Measurements from ENCODE around the gene MMP24OS.
"Not testable (repeated sequence)": the region's sequence is repeated elsewhere in the genome, so short reads cannot be mapped to it uniquely, and the experiment has no call there.

MMP24OS gene

DNA sequence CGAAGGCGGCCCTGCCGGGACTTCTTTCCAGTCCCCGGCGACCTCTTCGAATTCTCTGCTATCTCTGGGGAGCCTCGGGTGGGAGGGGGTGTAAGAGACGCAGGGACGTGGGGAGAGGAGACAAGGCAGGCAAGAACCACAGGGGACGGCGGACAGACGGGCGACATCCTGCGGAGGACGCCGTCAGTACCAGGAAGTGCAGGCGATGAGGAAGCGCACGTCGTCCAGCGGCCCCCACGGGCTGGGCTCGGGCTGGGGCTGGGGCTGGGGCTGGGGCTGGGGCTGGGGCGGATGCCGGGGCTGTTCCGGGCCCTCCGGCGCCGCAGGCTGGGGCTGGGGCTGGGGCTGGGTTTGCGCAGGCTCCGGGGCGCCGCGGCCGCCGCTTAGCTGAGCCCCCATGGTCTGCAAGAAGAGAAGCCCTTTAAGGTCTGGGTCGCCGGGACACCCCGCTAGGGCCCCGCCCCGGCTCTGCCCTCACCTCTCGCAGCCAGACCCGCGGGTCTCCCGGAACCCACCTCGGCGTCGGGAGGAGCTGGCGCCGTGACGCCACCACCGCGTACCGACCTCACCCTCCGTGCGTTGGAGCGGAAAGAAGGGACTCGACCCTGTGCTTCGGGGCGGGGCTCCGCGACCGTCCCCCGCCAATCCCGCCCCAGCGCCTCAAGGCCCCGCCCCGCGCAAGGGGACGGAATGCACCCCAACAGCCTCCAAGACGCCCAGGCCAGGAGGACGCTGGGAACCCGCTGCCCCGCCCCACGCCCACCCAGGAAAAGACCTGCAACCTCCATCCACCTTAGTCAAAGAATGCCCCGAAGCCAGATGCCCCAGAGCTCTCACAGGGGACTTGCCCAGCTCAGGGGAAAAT, at the start of gene MMP24OS:
Gene MMP24OS (minus strand): TSS at position 592 of the 865 bp plus-strand sequence. CDS start 193 bp downstream, at position 399.
- peak; percentile 75 to 76 for DNase-seq (ENCODE audit: low read depth in 2 of 2)

DNA sequence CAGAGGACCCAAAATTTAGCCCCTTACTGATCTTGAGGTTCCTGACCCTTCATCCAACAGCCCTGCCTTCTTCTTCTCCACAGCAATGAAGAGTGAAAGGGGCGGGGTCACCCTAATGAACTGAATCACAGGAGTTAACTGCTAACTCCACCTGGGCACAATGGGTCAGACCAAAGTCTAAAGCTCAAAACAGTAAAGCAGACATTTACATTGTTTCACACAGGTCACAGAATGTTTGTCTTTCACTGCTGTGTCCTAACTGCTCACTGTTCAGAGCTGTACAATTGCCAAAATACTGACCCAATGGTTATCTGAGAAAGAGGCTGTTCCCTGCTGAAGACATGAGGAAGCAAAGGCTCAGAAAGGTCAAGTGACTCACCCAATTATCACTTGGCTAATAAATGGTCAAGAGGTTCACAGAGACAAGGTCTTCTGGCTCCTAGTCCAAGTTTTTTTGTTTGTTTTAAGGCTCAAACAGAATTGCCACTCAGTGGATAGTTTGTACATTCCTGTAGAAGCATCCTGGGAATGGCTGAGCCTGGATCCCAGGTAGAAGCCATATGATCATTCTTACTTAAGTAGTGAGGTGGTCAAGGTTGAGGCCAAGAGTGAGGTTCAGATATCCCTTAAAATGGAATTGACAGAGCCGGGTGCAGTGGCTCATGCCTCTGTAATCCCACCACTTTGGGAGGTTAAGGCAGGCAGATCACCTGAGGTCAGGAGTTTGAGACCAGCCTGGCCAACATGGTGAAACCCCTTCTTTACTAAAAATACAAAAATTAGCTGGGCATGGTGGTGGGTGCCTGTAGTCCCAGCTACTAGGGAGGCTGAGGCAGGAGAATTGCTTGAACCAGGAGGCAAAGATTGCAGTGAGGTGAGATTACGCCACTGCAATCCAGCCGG, 49.4 kb upstream of the MMP24OS start:
- no peak for DNase-seq (ENCODE audit: low read depth in 2 of 2)

DNA sequence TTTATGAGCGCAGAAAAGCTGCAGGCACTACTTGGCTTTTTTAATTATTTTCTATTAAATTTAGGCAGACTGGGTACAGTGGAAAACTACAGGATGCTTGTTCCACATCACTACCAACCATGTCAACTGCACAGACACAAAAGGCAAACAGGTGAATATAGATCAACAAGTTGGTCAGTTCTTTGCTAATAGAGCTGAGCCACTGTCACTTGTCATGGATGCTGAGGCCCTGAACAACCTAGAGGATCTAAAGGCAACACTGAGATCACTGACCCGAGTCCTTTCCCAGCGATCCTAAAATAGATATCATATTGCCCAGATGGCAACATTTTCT, 48.8 kb upstream of the MMP24OS start:
- DNase-seq (ENCODE audit: low read depth in 2 of 2): no peak

DNA sequence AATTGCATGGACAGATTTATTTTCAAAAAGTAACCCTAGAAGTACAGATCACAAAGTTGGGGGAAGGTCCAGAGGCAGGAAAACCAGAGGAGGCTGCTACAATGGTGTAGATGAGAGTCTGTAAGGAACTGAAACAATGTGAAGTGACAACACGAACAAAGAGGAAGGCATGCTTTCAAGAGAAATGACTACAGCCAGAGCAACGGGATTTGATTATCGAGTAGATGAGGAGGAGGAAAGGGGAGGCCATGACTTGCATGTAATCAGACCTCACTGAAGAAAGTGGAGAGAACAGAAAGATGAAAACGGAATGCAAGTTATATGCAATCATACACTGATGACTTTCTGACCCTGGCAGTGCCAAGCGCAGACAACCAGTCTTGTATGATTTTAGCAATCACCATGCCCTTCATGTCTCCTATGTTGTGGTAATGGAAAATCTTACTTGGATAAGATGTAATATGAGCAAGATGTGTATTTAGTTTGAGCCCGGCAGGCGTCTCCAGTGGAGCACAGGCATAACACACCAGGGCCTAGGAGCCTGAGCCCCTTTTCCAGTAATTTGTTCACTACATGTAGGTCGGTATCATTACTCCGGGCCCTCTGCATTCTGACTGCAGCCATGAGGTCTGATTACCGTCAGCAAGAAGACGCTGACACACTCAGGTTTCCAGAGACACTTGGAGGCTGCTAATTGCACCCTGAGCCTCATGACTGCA, 48.3 kb upstream of the MMP24OS start:
- no peak for DNase-seq (ENCODE audit: low read depth in 2 of 2)

DNA sequence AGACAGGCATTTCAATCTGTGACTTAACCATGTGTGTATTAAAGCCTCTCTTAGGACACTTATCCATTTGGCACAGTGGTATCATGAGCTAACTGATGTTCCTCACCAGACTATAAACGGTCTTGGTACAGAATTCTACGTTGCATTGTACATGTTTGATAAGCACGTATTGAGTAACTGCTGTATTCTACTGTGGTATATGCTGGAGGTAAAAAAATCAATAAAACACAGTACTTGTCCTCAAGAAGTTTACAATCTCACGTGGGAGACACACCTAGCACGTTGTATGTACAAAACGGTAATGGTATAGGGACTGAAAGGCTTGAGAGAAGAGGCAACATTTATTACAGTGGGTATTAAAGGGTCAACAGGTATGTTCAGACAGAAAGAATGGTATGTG, 47.5 kb upstream of the MMP24OS start:
- DNase-seq (ENCODE audit: low read depth in 2 of 2): no peak

DNA sequence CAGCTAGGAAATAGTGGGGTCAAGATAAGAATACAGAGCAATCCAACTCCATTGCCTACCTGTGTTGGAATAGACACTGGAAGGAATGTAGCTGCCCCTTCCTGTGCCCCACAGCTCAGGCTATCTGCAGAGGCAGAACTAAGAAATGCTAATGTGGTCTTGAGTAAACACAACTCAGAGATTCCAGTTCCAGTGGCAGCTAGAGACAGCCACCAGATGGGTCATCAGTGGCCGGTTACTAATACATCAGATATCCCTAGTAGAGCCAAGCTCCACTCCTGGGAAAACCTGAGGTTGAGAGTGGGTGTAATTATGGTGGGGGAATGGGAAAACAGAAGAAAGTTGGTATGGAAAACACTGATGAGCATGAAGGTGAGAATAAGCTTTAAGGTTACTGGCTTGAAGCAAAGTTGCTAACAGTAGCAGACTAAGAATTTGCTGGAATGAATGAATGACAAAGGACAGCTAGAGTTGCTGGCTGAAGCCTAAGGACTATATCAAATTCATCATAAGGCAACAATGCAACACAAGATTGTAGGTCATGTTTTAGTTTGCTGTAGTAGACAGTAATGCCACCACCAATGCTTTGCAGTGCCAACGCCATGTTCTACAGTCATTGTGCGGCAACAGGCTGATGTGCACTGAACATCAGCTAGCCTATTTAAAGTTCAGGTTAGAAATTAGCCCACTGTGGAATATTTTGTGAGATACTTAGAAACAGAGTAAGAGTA, 42.6 kb upstream of the MMP24OS start:
- no peak for DNase-seq (ENCODE audit: low read depth in 2 of 2)

DNA sequence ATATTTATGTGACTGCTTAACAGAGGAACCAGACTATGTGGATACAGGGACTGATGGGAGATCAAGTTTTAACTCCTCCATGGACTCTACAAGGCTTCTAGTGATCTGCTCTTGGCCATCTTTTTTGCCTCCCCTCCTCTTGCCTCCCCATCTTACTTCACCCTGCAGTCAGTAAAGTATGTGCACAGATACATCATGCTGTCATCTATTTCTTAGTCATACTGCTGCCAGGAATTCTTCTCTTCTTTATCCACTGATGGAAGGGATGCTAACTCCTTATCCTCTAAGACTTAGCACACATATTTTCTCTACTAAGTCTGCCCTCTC, 41.9 kb upstream of the MMP24OS start:
- no peak for DNase-seq (ENCODE audit: low read depth in 2 of 2)

DNA sequence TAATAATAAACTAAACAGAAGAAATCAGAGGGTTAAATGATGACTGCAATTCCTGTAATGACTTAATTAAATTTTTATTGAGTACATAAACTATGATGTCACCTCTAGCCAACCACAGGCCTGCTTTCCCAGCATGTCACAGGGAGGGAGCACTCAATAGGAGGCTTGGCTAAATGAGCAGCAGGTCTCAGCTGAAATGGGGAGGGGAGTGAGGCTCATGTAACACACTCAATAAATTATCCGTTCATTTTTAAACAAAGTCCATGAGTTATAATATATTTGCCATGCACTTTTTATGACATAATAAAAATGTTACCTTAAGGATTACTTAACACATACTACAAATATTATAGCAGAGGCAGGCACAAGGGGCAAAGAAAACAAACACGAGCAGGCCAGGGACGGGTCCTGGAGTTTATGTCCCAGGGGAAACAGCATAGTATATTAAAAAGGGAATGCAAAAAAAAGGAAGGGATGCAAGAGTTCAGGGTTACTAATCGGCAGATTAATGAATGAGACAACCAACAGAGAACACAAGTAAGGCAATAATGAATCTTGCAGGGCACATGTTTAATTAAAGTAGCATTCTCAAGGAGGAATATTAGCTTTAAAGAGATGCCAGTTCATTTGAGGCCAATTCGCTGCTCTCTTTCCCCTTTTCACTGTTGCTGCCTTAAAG, 41.4 kb upstream of the MMP24OS start:
- no peak for DNase-seq (ENCODE audit: low read depth in 2 of 2)

DNA sequence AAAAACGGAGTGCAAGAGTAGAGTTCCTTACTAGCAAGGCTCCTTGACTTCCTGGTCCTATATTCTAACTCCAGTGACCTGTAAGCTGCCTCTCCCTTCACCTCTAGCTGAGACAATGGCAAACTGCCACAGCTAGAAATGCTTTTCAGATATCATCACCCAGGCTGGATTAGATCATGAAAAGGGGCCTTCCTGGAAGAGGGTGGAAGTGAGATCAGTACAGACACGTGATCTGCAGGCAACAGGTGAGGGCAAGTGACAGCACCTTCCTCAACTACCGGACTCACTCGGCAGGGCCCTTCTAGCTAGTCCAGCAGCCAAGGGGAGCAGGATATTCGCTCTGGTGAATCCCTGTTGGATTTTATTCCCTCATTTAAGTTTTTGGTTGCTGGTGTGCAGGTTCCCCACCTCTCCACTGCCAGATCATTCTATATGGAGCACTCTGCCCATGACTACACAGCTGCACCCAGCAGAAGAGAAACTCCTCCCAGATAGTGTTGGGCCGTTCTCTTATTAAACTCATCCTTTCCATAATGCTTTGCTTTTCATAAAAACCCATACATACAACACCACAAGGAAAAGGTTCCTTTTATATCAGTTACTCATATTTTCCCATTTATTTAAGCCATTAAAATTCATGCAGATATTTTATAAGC, 40.7 kb upstream of the MMP24OS start:
- DNase-seq (ENCODE audit: low read depth in 2 of 2): no peak

DNA sequence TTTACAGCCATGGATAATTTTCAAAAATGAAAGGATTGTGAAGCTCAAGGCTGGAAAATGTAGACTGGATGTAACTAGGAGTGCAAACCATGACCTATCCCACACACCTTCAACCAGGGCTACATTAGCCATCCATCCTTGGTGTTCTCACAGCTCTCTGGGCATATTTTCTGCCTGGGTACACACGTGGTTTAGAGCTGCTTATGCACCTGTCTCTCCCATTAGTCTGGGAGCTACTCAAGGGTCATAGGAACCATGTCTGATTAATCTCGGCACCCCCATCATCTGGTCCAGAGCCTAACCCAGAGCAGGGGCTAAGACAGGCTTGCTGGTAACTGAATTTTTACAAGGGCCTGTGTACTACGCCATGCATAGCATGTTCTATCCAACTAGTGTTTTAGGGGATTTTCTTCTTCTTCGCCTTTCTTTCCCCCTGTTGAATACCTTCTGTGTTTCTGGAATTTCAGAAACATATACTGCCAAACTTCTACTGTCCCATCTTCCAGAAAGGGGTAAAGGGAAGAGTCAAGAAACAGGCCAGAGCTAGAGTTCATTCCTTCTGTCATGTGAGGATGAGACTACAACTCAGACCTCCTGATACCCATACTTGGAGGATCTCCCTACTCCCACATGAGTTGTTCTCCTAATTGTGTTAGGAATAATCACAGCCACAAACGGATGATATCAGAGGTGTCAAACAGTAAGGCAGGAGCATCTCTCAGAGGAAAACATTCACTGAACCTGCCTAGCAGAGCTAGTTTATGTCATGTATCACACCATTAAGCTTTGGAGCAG, 39.7 kb upstream of the MMP24OS start:
- DNase-seq (ENCODE audit: low read depth in 2 of 2): no peak

DNA sequence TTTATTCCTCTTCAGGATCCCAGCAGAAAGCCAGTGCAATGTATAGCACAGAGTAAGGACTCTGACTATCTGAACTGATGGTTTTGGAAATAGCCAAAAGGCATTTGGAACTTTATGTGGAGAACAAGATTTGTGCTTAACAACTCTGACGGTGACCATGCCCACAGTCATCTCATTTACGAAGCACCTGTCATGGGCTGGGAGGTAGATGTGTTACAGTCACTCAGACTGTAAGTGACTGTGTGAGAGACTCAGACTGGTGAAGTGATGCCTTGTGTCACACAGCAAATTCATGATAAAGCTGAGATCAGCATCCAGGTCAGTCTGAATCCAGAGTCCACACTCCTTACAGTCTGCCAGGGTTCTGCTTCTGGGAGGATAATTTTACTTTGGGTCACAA, 38.2 kb upstream of the MMP24OS start:
- no peak for DNase-seq (ENCODE audit: low read depth in 2 of 2)

DNA sequence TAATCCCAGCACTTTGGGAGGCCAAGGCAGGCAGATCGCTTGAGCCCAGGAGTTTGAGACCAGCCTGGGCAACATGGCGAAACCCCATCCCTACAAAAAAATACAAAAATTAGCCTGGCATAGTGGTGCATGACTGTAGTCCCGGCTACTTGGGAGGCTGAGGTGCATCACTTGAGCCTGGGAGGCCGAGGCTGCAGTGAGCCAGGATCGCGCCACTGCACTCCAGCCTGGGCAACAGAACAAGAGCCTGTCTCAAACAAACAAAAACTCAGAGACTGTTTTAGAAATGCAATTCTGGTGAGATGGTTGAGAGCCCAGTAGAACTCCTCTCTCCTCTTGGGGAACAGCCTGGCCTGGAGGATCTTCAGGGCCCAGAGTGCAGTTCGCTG, 37.7 kb upstream of the MMP24OS start:
- DNase-seq (ENCODE audit: low read depth in 2 of 2): not testable (repeated sequence)

DNA sequence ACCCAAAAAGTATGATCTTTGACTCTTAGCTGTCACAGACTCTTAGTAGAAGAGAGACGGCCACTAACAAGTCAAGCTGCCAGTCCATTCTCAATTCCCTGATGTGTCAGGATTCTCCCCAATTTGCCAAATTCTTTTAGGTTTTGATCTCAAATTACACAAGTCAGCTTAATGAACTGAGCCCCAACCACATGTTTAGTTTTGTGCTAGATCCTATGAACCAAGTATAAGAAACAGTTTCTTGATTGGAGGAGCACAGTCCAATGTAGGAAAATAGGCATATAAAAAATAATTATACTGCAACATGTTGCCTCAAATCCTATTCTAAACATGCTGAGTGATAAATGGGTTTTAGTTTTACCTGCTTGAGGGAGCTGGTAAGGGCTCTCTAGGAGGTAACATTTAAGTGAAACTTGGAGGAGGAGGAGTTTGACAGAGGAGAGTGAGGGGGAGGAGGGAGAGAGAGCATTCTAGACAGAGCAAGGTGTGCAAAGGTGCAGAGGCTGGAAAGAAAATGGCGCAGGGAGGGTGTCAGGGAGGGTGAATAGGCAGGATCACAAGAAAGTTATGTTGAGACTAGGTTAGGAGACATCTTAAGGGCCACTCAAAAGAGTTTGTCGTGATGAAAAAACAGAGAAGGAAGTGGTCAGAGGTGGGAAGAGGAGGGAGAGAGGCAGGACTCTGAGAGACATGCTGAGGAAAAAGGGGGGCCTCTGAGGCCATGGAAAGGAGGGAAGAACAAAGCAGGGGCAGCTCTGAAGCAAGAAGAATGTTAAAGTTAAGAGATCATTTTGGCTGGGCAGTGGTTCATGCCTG, 37.1 kb upstream of the MMP24OS start:
- no peak for DNase-seq (ENCODE audit: low read depth in 2 of 2)

DNA sequence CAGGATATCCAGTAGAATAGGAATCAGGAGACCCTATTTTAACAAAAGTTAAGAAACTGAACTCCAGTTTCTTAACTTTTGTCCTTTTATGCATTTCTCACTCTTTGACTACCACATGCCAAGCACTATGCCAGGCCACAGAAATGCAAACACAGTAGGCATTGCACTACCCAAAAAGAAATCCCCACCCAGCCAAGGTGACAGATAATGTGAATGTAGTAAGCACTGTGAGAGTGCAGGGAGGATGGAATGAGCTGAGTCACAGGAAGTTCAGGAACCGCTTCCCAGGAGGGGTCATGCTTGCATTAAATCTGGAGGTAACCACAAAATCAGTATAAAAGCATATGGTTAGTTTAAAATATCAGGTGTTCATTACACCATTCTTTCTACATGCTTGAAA, 34.4 kb upstream of the MMP24OS start:
- DNase-seq (ENCODE audit: low read depth in 2 of 2): no peak

DNA sequence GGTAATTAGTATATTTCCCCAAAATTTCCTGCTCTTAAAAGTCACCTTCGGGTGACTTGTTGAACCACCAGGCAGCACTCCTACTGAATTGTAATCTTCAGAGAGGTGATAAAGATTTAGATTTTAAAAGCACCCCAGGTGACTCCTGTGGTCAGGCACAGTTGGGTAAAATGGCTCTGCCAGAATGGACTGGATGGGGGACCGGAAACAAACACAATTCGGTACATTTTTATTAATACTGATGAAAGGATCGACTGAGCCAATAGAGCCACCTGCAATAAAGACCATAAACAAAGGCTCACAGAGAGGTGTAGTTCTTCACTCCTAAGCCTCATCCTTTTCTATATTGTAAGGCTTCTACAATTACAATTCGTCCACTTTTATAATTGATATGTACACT, 33.9 kb upstream of the MMP24OS start:
- no peak for DNase-seq (ENCODE audit: low read depth in 2 of 2)

DNA sequence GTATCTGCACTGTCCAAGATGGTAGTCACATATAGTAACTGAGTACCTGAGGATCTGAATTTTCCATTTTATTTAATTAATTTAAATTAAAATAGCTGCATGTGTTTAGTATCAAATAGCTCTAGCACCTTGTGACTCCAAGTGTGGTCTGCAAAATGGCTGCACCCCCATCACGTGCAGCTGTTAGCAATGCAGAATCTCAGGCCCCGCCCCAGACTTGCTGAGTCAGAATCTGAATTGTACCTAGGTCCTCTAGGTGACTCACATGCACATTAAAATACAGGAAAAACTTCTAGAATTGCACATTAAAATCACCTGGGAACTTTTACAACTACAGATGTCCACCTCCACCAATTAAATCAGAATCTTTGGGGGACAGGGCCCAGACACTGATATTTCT, 33.5 kb upstream of the MMP24OS start:
- no peak for DNase-seq (ENCODE audit: low read depth in 2 of 2)

DNA sequence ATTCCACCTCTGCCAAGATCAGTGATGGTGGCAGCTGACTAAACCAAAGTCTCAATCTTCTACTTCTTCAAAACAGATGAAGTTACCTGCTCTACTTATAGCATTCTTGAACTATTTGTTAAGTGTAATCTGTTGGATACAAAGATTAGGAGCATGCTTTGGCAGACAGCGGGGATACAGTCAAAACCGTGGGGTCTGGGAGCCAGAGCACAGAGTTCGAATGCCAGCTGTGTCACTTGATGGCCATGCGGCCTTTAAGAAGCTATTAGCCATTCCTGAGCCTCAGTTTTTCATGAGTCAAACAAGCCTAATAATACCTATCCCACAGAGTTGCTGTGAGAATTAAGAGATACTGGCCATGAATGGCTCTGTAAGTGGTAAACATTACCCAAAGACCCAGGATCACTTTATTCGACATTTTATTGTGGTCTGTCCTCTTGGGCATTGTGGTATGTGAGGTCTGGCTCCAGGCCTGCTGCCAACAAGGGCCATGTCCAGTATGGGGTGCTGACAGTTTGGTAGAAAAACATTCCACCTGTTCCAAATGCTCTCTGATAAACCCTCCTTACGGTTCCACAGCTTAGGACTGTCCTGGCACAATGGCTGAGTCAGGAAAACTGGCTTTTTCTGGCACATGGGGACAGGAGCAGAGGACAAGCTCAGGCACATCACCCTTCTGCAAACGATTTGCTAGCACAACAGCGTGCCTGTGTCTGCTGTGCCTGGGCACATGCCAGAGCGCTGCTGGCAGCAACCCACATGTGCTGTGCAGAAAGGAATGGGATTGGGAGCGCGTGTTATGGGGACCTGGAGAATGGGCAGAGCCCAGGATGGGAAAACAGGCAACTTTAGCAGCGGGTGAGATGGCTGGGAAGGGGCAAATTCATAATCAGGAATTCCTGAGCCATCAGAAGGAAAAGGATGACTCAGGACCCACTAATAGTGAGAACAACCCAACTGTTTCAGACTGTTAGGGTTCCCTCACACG, 30.0 kb upstream of the MMP24OS start:
- DNase-seq (ENCODE audit: low read depth in 2 of 2): no peak
